Hematopoietic multipotent progenitor cell treated with erythropoietin and hydrocortisone succinate and interleukin-3 and kit ligand, for 4 days (in vitro differentiated cells): ENCODE results near the gene CCDC85C.

ENCODE experiments used
- DNase-seq: peaks from one replicate; pipeline ENCODE4 v3.0.0-alpha.2; 2015

The CCDC85C gene

GRCh38 chr14:99507860-99508640 is 96.0 kb downstream of the CCDC85C start:
- DNase-seq: no peak

- no peak for DNase-seq
These were observed 97.7 kb downstream of the CCDC85C start for GRCh38 chr14:99506276-99506675.

GRCh38 chr14:99505089-99505488 is 98.9 kb downstream of the CCDC85C start:
- no peak for DNase-seq

- no peak for DNase-seq
These were observed 100.1 kb downstream of the CCDC85C start for GRCh38 chr14:99503848-99504453.

GRCh38 chr14:99502989-99503421 is 101.0 kb downstream of the CCDC85C start:
- no peak for DNase-seq

- DNase-seq: peak; percentile 34
These were observed 106.1 kb downstream of the CCDC85C start for GRCh38 chr14:99497894-99498293.

GRCh38 chr14:99497341-99497740 is 106.7 kb downstream of the CCDC85C start:
- DNase-seq: no peak

GRCh38 chr14:99484106-99484505 is 119.9 kb downstream of the CCDC85C start:
- DNase-seq: no peak

GRCh38 chr14:99481745-99482099 is 122.3 kb downstream of the CCDC85C start:
- peak; percentile 60 for DNase-seq

GRCh38 chr14:99480917-99481744 is 122.9 kb downstream of the CCDC85C start, which contains the start of gene CCNK:
CCNK (plus strand) TSS chr14:99481409; CDS start chr14:99492678, 11,269 bp downstream.
- DNase-seq: peak; percentile 100

- DNase-seq: peak; percentile 73
These were observed 123.8 kb downstream of the CCDC85C start, which contains the start of gene SETD3 for GRCh38 chr14:99479906-99480869. SETD3 (minus strand) TSS chr14:99480859; CDS start chr14:99465805, 15,054 bp downstream.

- DNase-seq: no peak
These were observed 124.7 kb downstream of the CCDC85C start for GRCh38 chr14:99479160-99479905.

- no peak for DNase-seq
These were observed 125.9 kb downstream of the CCDC85C start for GRCh38 chr14:99478128-99478527.

GRCh38 chr14:99476864-99477263 is 127.1 kb downstream of the CCDC85C start:
- DNase-seq: peak; percentile 41

- DNase-seq: no peak
These were observed 128.3 kb downstream of the CCDC85C start for GRCh38 chr14:99475660-99476059.

- no peak for DNase-seq
These were observed 128.8 kb downstream of the CCDC85C start for GRCh38 chr14:99475179-99475578.

- DNase-seq: no peak
These were observed 130.5 kb downstream of the CCDC85C start for GRCh38 chr14:99473458-99473857.

GRCh38 chr14:99472937-99473336 is 131.1 kb downstream of the CCDC85C start:
- DNase-seq: no peak

- DNase-seq: no peak
These were observed 132.3 kb downstream of the CCDC85C start for GRCh38 chr14:99471731-99472130.

GRCh38 chr14:99468836-99469592 is 135.0 kb downstream of the CCDC85C start:
- no peak for DNase-seq

GRCh38 chr14:99468081-99468480 is 135.9 kb downstream of the CCDC85C start:
- DNase-seq: no peak
